CD14-positive monocyte (primary cell): ENCODE results near the gene RECK. TPM values are rescaled to one million over a fixed set of nuclear protein-coding genes. Genes with fewer than 3 reads are reported as not detected.

Experiments
- DNase-seq, 3 donors: peaks; one replicate each; pipeline ENCODE4 v3.0.0-alpha.2; 2011 to 2022
- H2AFZ ChIP-seq: 2 replicates; pipeline ENCODE4 v1.6.0; 2012; ENCODE audit warnings: mild to moderate bottlenecking, low read depth, low read length, inconsistent platforms; ENCODE audit not compliant: insufficient read depth, poor library complexity, severe bottlenecking
- H3K27ac ChIP-seq, 2 donors: 1 replicate in 1 of 2; 2 replicates in 1 of 2; pipeline ENCODE4 v1.5.1; 2012 to 2013; ENCODE audit warnings: low read length in 2 of 2, control low read depth in 1 of 2, inconsistent platforms in 1 of 2, low read depth in 1 of 2, mild to moderate bottlenecking in 1 of 2
- H3K27me3 ChIP-seq, 2 donors: one replicate each; pipeline versions ENCODE4 v1.6.0 to v1.6.1; 2011 to 2013; ENCODE audit warnings: low read length in 2 of 2; ENCODE audit not compliant: control insufficient read depth in 2 of 2, insufficient read depth in 2 of 2
- H3K36me3 ChIP-seq, 2 donors: replicated peaks in 1 of 2; 1 replicate in 1 of 2; 2 replicates in 1 of 2; pipeline versions ENCODE4 v1.5.1 to v1.6.1; 2012 to 2013; ENCODE audit warnings: low read length in 2 of 2, control low read depth in 1 of 2, inconsistent platforms in 1 of 2, mild to moderate bottlenecking in 1 of 2; ENCODE audit not compliant: insufficient read depth in 2 of 2, control insufficient read depth in 1 of 2
- H3K4me1 ChIP-seq, 2 donors: 1 replicate in 1 of 2; 2 replicates in 1 of 2; pipeline versions ENCODE4 v1.5.1 to v1.6.1; 2012 to 2013; ENCODE audit warnings: low read length in 2 of 2, control low read depth in 1 of 2, inconsistent platforms in 1 of 2, mild to moderate bottlenecking in 1 of 2, moderate library complexity in 1 of 2; ENCODE audit not compliant: insufficient read depth in 2 of 2, control insufficient read depth in 1 of 2
- H3K4me2 ChIP-seq: replicated peaks from 2 replicates; pipeline ENCODE3; 2012; ENCODE audit warnings: low read length, moderate library complexity, mild to moderate bottlenecking; ENCODE audit not compliant: poor library complexity, severe bottlenecking; ENCODE audit errors: extremely low read depth
- H3K4me3 ChIP-seq, 3 experiments: fragments of 200-600 bp in 1 of 3; sonication (generic) in 1 of 3; replicated peaks in 1 of 3; 1 replicate in 2 of 3; 2 replicates in 1 of 3; pipeline ENCODE4 v1.5.1; 2011 to 2013; ENCODE audit warnings: low read length in 3 of 3, mild to moderate bottlenecking in 3 of 3, control low read depth in 2 of 3, low read depth in 2 of 3, inconsistent platforms in 1 of 3, moderate library complexity in 1 of 3
- H3K79me2 ChIP-seq: 2 replicates; pipeline ENCODE4 v1.6.0; 2012; ENCODE audit warnings: mild to moderate bottlenecking, control low read depth, inconsistent platforms, low read length, moderate library complexity; ENCODE audit not compliant: insufficient read depth
- H3K9ac ChIP-seq: 2 replicates; pipeline ENCODE4 v1.6.0; 2017; ENCODE audit warnings: low read length, mild to moderate bottlenecking; ENCODE audit not compliant: insufficient read depth, poor library complexity, severe bottlenecking
- H3K9me3 ChIP-seq, 2 donors: replicated peaks in 1 of 2; 1 replicate in 1 of 2; 2 replicates in 1 of 2; pipeline versions ENCODE4 v1.5.1 to v1.6.1; 2012 to 2013; ENCODE audit warnings: low read length in 2 of 2, control low read depth in 1 of 2; ENCODE audit not compliant: control insufficient read depth in 1 of 2, insufficient read depth in 1 of 2
- H4K20me1 ChIP-seq: 2 replicates; pipeline ENCODE4 v1.6.0; 2012; ENCODE audit warnings: mild to moderate bottlenecking, low read length, control low read depth, moderate library complexity; ENCODE audit not compliant: insufficient read depth
- H3K27ac Mint-ChIP-seq, 7 donors: one replicate each; pipeline ENCODE4 v1.8.0; 2020; ENCODE audit warnings: mild to moderate bottlenecking in 7 of 7, mixed read lengths in 7 of 7, moderate library complexity in 6 of 7, inconsistent platforms in 2 of 7
- H3K27me3 Mint-ChIP-seq, 3 donors: one replicate each; pipeline ENCODE4 v1.8.0; 2021 to 2022; ENCODE audit warnings: low read depth in 3 of 3, mild to moderate bottlenecking in 3 of 3, mixed read lengths in 3 of 3, moderate library complexity in 3 of 3, inconsistent platforms in 1 of 3
- H3K36me3 Mint-ChIP-seq, 2 donors: one replicate each; pipeline ENCODE4 v1.8.0; 2020; ENCODE audit warnings: mixed read lengths in 2 of 2, inconsistent platforms in 1 of 2, mild to moderate bottlenecking in 1 of 2
- H3K4me1 Mint-ChIP-seq: one replicate; pipeline ENCODE4 v1.8.0; 2020; ENCODE audit warnings: mild to moderate bottlenecking, mixed read lengths
- H3K4me3 Mint-ChIP-seq, 2 donors: one replicate each; pipeline ENCODE4 v1.8.0; 2020; ENCODE audit warnings: mild to moderate bottlenecking in 2 of 2, mixed read lengths in 2 of 2, moderate library complexity in 1 of 2
- H3K9me3 Mint-ChIP-seq, 7 donors: one replicate each; pipeline ENCODE4 v1.8.0; 2020 to 2022; ENCODE audit warnings: mixed read lengths in 7 of 7, mild to moderate bottlenecking in 6 of 7, moderate library complexity in 6 of 7, inconsistent platforms in 2 of 7
- WGBS: methylation state at CpG from one replicate; pipeline ENCODE4 v1.1.5; 2013; ENCODE audit warnings: missing lambda C conversion rate; ENCODE audit not compliant: insufficient coverage; 5-methylcytosine and 5-hydroxymethylcytosine counted together
- intact Hi-C, 2 donors: fragments of 100-400 bp; cut with micrococcal nuclease; formaldehyde crosslinking; loops; one replicate each; pipeline versions ENCODE4 v1.15.0 to v1.15.1; 2023
- polyA plus RNA-seq, 3 donors: library from polyadenylated mRNA; depleted of rRNA in 1 of 3; unstranded in 2 of 3; stranded (reverse) in 1 of 3; fragments of 300-500 nt in 2 of 3; fragments of >200 nt in 1 of 3; fragmentation: Illumina TruSeq in 2 of 3; gene quantifications; 1 replicate in 2 of 3; 2 replicates in 1 of 3; pipeline ENCODE4 v1.2.3, GENCODE V29; 2012 to 2021
- TF ChIP-seq, protein P1 (sequence below): fragments of 200-600 bp; IDR thresholded peaks from one replicate; pipeline ENCODE4 v1.8.0; 2022; ENCODE audit warnings: antibody characterized with exemption, mild to moderate bottlenecking

Gene RECK
- polyA plus RNA-seq, 3 donors = 5.0 to 5.2 (median 5.1) TPM

DNA sequence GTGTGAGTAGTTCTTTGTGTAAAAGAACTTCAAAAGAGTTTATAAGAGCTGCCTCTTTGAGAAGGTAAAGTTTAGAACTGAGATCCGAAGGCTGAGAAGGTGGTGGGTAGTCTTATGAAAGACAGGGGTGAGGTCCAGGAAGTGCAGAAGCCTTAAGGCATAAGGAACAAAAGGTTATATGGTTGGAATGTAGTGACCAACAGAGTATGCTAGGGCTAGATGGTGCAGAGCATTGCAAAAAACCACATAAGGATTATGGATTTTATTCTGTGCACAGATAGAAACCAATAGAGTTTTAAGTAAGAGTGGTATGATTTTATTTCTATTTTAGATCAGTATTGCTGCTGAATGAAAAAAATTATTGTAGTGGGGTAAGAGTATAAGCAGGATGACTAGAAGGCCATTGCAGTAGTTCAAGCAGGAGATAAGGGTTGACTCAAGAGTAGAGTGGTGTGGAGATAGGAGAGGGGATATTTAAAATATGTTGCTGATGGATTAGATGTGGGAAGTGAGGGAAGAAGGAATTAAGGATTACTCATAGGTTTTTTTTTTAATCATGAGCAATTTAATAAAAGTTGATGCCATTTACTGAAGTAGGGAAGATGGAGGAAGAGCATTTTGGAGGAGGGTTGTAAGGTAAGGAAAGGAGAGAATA lies 3.7 kb downstream of the RECK start:
- no peak overlapping the region for H3K27ac ChIP-seq
- H3K27me3 Mint-ChIP-seq = peaks cover 3 to 5% (median 5%) of the 10 kb centered on the region in 3 donors
- no peaks in the 10 kb centered on the region for H3K9me3 ChIP-seq
- no peaks in the 10 kb centered on the region for H3K9me3 Mint-ChIP-seq
- H3K36me3 ChIP-seq = no peaks in the 10 kb centered on the region
- H4K20me1 ChIP-seq = peaks cover 3% of the 10 kb centered on the region
- no peak overlapping the region for H3K4me3 Mint-ChIP-seq
- H3K9ac ChIP-seq = no peak overlapping the region
- H3K27me3 ChIP-seq = peaks cover 0 to 3% of the 10 kb centered on the region in 2 donors
- no peak overlapping the region for H3K27ac Mint-ChIP-seq
- H3K4me1 ChIP-seq = peaks cover 27 to 31% of the 10 kb centered on the region in 2 donors
- no peaks in the 10 kb centered on the region for H3K36me3 Mint-ChIP-seq
- WGBS = 86% methylated on average over 1 of the region's 1 CpG
- H3K79me2 ChIP-seq = peaks cover 34% of the 10 kb centered on the region
- peaks cover 51% of the 10 kb centered on the region for H3K4me1 Mint-ChIP-seq
- no peak overlapping the region for H2AFZ ChIP-seq
- H3K4me3 ChIP-seq = no peak overlapping the region
- intact Hi-C loops = no loop called here
- H3K4me2 ChIP-seq = no peak overlapping the region
- TF ChIP-seq, protein P1, sequence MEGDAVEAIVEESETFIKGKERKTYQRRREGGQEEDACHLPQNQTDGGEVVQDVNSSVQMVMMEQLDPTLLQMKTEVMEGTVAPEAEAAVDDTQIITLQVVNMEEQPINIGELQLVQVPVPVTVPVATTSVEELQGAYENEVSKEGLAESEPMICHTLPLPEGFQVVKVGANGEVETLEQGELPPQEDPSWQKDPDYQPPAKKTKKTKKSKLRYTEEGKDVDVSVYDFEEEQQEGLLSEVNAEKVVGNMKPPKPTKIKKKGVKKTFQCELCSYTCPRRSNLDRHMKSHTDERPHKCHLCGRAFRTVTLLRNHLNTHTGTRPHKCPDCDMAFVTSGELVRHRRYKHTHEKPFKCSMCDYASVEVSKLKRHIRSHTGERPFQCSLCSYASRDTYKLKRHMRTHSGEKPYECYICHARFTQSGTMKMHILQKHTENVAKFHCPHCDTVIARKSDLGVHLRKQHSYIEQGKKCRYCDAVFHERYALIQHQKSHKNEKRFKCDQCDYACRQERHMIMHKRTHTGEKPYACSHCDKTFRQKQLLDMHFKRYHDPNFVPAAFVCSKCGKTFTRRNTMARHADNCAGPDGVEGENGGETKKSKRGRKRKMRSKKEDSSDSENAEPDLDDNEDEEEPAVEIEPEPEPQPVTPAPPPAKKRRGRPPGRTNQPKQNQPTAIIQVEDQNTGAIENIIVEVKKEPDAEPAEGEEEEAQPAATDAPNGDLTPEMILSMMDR = no peak
- DNase-seq = no peak

DNA sequence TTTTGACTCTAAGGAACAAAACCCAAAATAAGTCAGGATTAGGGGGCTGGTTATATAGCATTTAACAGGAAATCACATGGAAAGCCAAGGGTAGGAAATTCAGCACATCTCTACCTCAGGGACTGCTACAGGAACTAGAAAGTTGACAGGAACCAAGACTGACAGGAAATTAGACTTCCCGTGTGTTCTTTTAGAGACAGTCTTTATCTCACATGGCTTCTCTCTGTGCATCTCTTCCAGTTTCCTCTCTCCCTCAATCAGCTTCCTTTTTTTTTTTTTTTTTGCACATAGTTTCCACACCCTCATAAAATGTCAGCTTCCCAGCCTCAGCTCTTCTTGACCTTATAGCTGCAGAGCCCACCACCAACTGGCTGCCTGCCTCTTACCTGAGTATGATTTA lies 4.8 kb downstream of the RECK start:
- intact Hi-C loops = no loop called here
- peaks cover 23 to 28% of the 10 kb centered on the region in 2 donors for H3K4me1 ChIP-seq
- WGBS = no CpG with 5 or more reads among the region's 1 CpG
- H3K9me3 ChIP-seq = no peaks in the 10 kb centered on the region
- H2AFZ ChIP-seq = peak overlapping the region; percentile 8
- H3K4me2 ChIP-seq = peak overlapping the region; percentile 23
- no peaks in the 10 kb centered on the region for H3K9me3 Mint-ChIP-seq
- no peak overlapping the region for H3K9ac ChIP-seq
- H3K27me3 Mint-ChIP-seq = peaks cover 0 to 3% (median 0%) of the 10 kb centered on the region in 3 donors
- H3K79me2 ChIP-seq = peaks cover 34% of the 10 kb centered on the region
- no peaks in the 10 kb centered on the region for H3K27me3 ChIP-seq
- H3K4me3 ChIP-seq = no peak overlapping the region
- H3K36me3 ChIP-seq = no peaks in the 10 kb centered on the region
- H3K4me1 Mint-ChIP-seq = peaks cover 49% of the 10 kb centered on the region
- peaks cover 3% of the 10 kb centered on the region for H4K20me1 ChIP-seq
- peak in 2 of 3 donors; percentile 16 to 55 for DNase-seq
- H3K27ac Mint-ChIP-seq = peak overlapping the region in 6 of 7 donors; percentile 46 to 84 (median 73)
- peak overlapping the region in 1 of 2 donors; percentile 21 for H3K27ac ChIP-seq
- H3K36me3 Mint-ChIP-seq = no peaks in the 10 kb centered on the region
- H3K4me3 Mint-ChIP-seq = peak overlapping the region in 1 of 2 donors; percentile 57
- TF ChIP-seq, protein P1 = no peak
